Natural killer cell (primary cell): Measurements from ENCODE around the gene OBSCN. TPM values are rescaled to one million over a fixed set of nuclear protein-coding genes. Genes with fewer than 3 reads are reported as not detected.
A peak's percentile ranks its signal among the peaks of the same experiment; 100 is the strongest.

Experiments
- ATAC-seq, 3 donors: fragments of 150-1000 bp in 2 of 3; fragments of 200-7000 bp in 1 of 3; cut with Tn5 transposase; 1 replicate in 1 of 3; 2 replicates in 2 of 3; pipeline ENCODE4 v1.10.0; 2021; ENCODE audit warnings: mild to moderate bottlenecking in 2 of 3, moderate library complexity in 2 of 3
- DNase-seq, 2 donors: peaks; one replicate each; pipeline versions ENCODE4 v3.0.0 to v3.0.0-alpha.2; 2013 to 2021; ENCODE audit warnings: mixed read lengths in 1 of 2
- H3K27ac ChIP-seq: one replicate; pipeline ENCODE4 v1.5.1; 2013; ENCODE audit warnings: mild to moderate bottlenecking, low read length
- H3K27me3 ChIP-seq: one replicate; pipeline ENCODE4 v1.6.1; 2013; ENCODE audit warnings: low read length; ENCODE audit not compliant: control insufficient read depth, insufficient read depth
- H3K36me3 ChIP-seq: one replicate; pipeline ENCODE4 v1.6.1; 2013; ENCODE audit warnings: low read length; ENCODE audit not compliant: control insufficient read depth, insufficient read depth
- H3K4me1 ChIP-seq: one replicate; pipeline ENCODE4 v1.6.1; 2013; ENCODE audit warnings: low read length; ENCODE audit not compliant: control insufficient read depth, insufficient read depth
- H3K4me3 ChIP-seq: one replicate; pipeline ENCODE4 v1.5.1; 2013; ENCODE audit warnings: low read length
- H3K9me3 ChIP-seq: one replicate; pipeline ENCODE4 v1.6.1; 2013; ENCODE audit warnings: low read length; ENCODE audit not compliant: control insufficient read depth, insufficient read depth
- H3K27ac Mint-ChIP-seq, 2 donors: one replicate each; pipeline ENCODE4 v1.8.0; 2022; ENCODE audit warnings: mild to moderate bottlenecking in 2 of 2, mixed read lengths in 2 of 2, moderate library complexity in 1 of 2
- H3K27me3 Mint-ChIP-seq, 2 donors: one replicate each; pipeline ENCODE4 v1.8.0; 2022; ENCODE audit warnings: low read depth in 2 of 2, mixed read lengths in 2 of 2
- H3K36me3 Mint-ChIP-seq: one replicate; pipeline ENCODE4 v1.8.0; 2022; ENCODE audit warnings: mixed read lengths
- H3K4me1 Mint-ChIP-seq, 2 donors: one replicate each; pipeline ENCODE4 v1.8.0; 2022; ENCODE audit warnings: mixed read lengths in 2 of 2
- H3K4me3 Mint-ChIP-seq: one replicate; pipeline ENCODE4 v1.8.0; 2022; ENCODE audit warnings: mild to moderate bottlenecking, moderate library complexity, mixed read lengths
- H3K9me3 Mint-ChIP-seq, 2 donors: one replicate each; pipeline ENCODE4 v1.8.0; 2022; ENCODE audit warnings: mixed read lengths in 2 of 2
- CTCF ChIP-seq: fragments of 200-600 bp; IDR thresholded peaks from one replicate; pipeline ENCODE4 v1.8.0; 2022; ENCODE audit warnings: antibody characterized with exemption
- WGBS: methylation state at CpG from one replicate; pipeline ENCODE4 v1.1.7; 2013; ENCODE audit warnings: missing lambda C conversion rate; ENCODE audit not compliant: insufficient coverage; 5-methylcytosine and 5-hydroxymethylcytosine counted together
- intact Hi-C: fragments of 100-400 bp; cut with micrococcal nuclease; formaldehyde crosslinking; loops from one replicate; pipeline ENCODE4 v1.14.2; 2022
- total RNA-seq, 4 donors: library from RNA; stranded (reverse); fragments of 120-200 nt in 1 of 4; gene quantifications; one replicate each; pipeline versions ENCODE4 v1.2.3 to v1.2.4, GENCODE V29; 2013 to 2022

The OBSCN gene
- total RNA-seq, 3 donors from 2014 or later (not counting 1 experiment from before 2014, with no cell fraction given) = 9.6 to 30.0 (median 14.3) TPM

GRCh38 chr1:228212415-228212965 lies 4.6 kb downstream of the OBSCN start:
- H3K27me3 ChIP-seq = no peaks in the 10 kb centered on the region
- WGBS = 63% methylated on average over 64 of the region's 66 CpGs
- H3K4me3 ChIP-seq = peak overlapping the region; percentile 54
- DNase-seq = no peak
- Mint-ChIP-seq H3K4me1 (peaks cover 0 to 7% of the 10 kb centered on the region in 2 donors), H3K27me3 (no peaks in the 10 kb centered on the region), H3K9me3 (no peaks in the 10 kb centered on the region), H3K27ac (peak overlapping the region in 1 of 2 donors; percentile 72), H3K36me3 (no peaks in the 10 kb centered on the region), H3K4me3 (peak overlapping the region; percentile 90)
- ATAC-seq = no peak
- no peak for TF ChIP-seq CTCF
- H3K4me1 ChIP-seq = peaks cover 19% of the 10 kb centered on the region
- no peaks in the 10 kb centered on the region for H3K9me3 ChIP-seq
- intact Hi-C loops = loop anchor here (2.0 kb wide), 1 partner anchor 302 kb away; no protein-coding TSS in a partner anchor
- no peak overlapping the region for H3K27ac ChIP-seq
- no peaks in the 10 kb centered on the region for H3K36me3 ChIP-seq

GRCh38 chr1:228212966-228213844 lies 5.4 kb downstream of the OBSCN start:
- no peak overlapping the region for H3K27ac ChIP-seq
- H3K4me1 Mint-ChIP-seq = peaks cover 0 to 7% of the 10 kb centered on the region in 2 donors
- no peaks in the 10 kb centered on the region for H3K36me3 Mint-ChIP-seq
- peak; percentile 75 to 94 for DNase-seq
- peak overlapping the region; percentile 72 to 74 for H3K27ac Mint-ChIP-seq
- TF ChIP-seq CTCF = peak; percentile 38
- peak overlapping the region; percentile 54 for H3K4me3 ChIP-seq
- intact Hi-C loops = loop anchor here (2.0 kb wide), 1 partner anchor 302 kb away; no protein-coding TSS in a partner anchor
- H3K4me3 Mint-ChIP-seq = peak overlapping the region; percentile 90
- ATAC-seq = peak; percentile 93 to 97 (median 97)
- H3K9me3 ChIP-seq = no peaks in the 10 kb centered on the region
- under 1% methylated on average over 63 of the region's 67 CpGs for WGBS
- H3K4me1 ChIP-seq = peaks cover 19% of the 10 kb centered on the region
- no peaks in the 10 kb centered on the region for H3K9me3 Mint-ChIP-seq
- H3K27me3 Mint-ChIP-seq = no peaks in the 10 kb centered on the region
- no peaks in the 10 kb centered on the region for H3K36me3 ChIP-seq
- H3K27me3 ChIP-seq = no peaks in the 10 kb centered on the region

- peak overlapping the region; percentile 27 for H3K4me3 ChIP-seq
- H3K4me3 Mint-ChIP-seq = peak overlapping the region; percentile 85
- no peak for TF ChIP-seq CTCF
- H3K4me1 ChIP-seq = peaks cover 19% of the 10 kb centered on the region
- no peaks in the 10 kb centered on the region for H3K9me3 Mint-ChIP-seq
- peaks cover 0 to 7% of the 10 kb centered on the region in 2 donors for H3K4me1 Mint-ChIP-seq
- ATAC-seq = no peak
- DNase-seq = no peak
- H3K27me3 Mint-ChIP-seq = no peaks in the 10 kb centered on the region
- no peaks in the 10 kb centered on the region for H3K27me3 ChIP-seq
- no peaks in the 10 kb centered on the region for H3K36me3 ChIP-seq
- H3K27ac Mint-ChIP-seq = no peak overlapping the region
- H3K36me3 Mint-ChIP-seq = no peaks in the 10 kb centered on the region
- no peak overlapping the region for H3K27ac ChIP-seq
- 48% methylated on average over 47 of the region's 48 CpGs for WGBS
- intact Hi-C loops = loop anchor here (2.0 kb wide), 1 partner anchor 301 kb away; no protein-coding TSS in a partner anchor
- no peaks in the 10 kb centered on the region for H3K9me3 ChIP-seq
Measured at GRCh38 chr1:228213917-228214808, 6.3 kb downstream of the OBSCN start.
